BE2C (cell line): ENCODE results near the gene BSND.

Source experiments
- DNase-seq: peaks from one replicate; pipeline ENCODE4 v3.0.0-alpha.2; 2020
- H3K27me3 ChIP-seq: fragments of 250-450 bp; sonication (Bioruptor Pico); 2 replicates; pipeline ENCODE4 v1.5.1; 2020; ENCODE audit warnings: mild to moderate bottlenecking
- H3K36me3 ChIP-seq: fragments of 250-450 bp; sonication (Bioruptor Pico); 2 replicates; pipeline ENCODE4 v1.5.1; 2020; ENCODE audit warnings: mild to moderate bottlenecking
- H3K4me1 ChIP-seq: fragments of 250-450 bp; sonication (Bioruptor Pico); 2 replicates; pipeline ENCODE4 v1.5.1; 2020
- H3K4me3 ChIP-seq: 2 replicates; pipeline ENCODE4 v1.5.1; 2011; ENCODE audit warnings: low read depth, low read length
- H3K9me3 ChIP-seq: fragments of 250-450 bp; sonication (Bioruptor Pico); 2 replicates; pipeline ENCODE4 v1.5.1; 2020
- TF ChIP-seq, protein P1 (sequence below): IDR thresholded peaks from 2 replicates; pipeline ENCODE4 v1.5.1; 2012; ENCODE audit warnings: mild to moderate bottlenecking, low read depth, low read length

BSND gene

GRCh38 chr1:55033265-55033614 lies 34.5 kb downstream of the BSND start:
- H3K27me3 ChIP-seq = no peaks in the 10 kb centered on the region; the same call in 1 of the 2 replicates
- no peak overlapping the region for H3K4me3 ChIP-seq
- no peaks in the 10 kb centered on the region for H3K9me3 ChIP-seq
- H3K4me1 ChIP-seq = no peaks in the 10 kb centered on the region
- H3K36me3 ChIP-seq = no peaks in the 10 kb centered on the region
- DNase-seq = no peak
- TF ChIP-seq, protein P1, sequence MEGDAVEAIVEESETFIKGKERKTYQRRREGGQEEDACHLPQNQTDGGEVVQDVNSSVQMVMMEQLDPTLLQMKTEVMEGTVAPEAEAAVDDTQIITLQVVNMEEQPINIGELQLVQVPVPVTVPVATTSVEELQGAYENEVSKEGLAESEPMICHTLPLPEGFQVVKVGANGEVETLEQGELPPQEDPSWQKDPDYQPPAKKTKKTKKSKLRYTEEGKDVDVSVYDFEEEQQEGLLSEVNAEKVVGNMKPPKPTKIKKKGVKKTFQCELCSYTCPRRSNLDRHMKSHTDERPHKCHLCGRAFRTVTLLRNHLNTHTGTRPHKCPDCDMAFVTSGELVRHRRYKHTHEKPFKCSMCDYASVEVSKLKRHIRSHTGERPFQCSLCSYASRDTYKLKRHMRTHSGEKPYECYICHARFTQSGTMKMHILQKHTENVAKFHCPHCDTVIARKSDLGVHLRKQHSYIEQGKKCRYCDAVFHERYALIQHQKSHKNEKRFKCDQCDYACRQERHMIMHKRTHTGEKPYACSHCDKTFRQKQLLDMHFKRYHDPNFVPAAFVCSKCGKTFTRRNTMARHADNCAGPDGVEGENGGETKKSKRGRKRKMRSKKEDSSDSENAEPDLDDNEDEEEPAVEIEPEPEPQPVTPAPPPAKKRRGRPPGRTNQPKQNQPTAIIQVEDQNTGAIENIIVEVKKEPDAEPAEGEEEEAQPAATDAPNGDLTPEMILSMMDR = no peak

GRCh38 chr1:55034476-55035133 lies 35.9 kb downstream of the BSND start:
- Histone ChIP-seq H3K4me3 (no peak overlapping the region), H3K36me3 (no peaks in the 10 kb centered on the region), H3K9me3 (no peaks in the 10 kb centered on the region), H3K27me3 (peaks cover 9% of the 10 kb centered on the region), H3K4me1 (no peaks in the 10 kb centered on the region)
- TF ChIP-seq, protein P1 = no peak
- no peak for DNase-seq

- DNase-seq = no peak
- Histone ChIP-seq H3K27me3 (peaks cover 22% of the 10 kb centered on the region), H3K4me1 (no peaks in the 10 kb centered on the region), H3K4me3 (no peak overlapping the region), H3K36me3 (no peaks in the 10 kb centered on the region), H3K9me3 (no peaks in the 10 kb centered on the region)
- TF ChIP-seq, protein P1 = no peak
Observed at GRCh38 chr1:55035904-55036303, 37.2 kb downstream of the BSND start.

DNA sequence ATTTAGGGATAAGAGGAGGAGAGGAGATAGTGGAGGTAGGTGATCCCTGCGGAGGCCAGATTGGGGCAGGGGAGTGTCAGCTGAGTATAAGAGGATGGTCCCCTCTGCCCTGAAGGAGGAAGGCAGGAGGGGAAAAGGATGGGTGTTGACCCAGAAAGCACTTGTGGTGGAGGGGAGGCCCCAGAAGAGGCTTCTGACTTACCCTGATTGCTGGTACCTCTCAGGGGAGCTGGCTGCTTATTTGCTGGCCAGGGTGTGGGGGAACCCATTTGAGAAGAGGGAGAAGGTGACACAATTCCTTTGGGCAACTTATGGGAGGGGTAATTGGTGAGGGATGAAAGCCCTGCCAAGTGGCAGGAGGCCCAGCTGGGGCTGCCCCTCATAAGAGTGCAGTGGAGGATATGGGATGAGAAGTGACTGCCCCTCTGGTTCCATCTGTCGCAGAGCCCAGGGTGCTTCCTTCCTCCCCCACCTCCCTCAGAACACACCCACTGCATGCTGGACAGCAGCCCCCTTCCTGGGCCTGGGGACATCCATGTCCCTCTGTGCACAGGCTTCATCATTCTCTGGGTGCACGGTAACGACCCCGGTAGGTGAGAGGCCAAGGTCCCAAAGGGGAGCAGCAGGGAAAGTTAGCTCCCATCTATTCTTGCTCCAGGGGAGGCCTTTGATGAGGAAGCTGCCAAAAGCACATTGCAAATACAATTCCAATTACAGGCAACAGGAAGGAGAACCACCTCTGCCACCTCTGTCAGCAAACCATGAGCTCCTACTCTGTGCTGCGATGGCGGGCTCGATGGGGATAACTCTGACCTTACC lies 39.2 kb downstream of the BSND start:
- TF ChIP-seq, protein P1 = no peak
- peaks cover 26% of the 10 kb centered on the region for H3K27me3 ChIP-seq
- no peak for DNase-seq
- no peak overlapping the region for H3K4me3 ChIP-seq
- no peaks in the 10 kb centered on the region for H3K36me3 ChIP-seq
- no peaks in the 10 kb centered on the region for H3K9me3 ChIP-seq
- no peaks in the 10 kb centered on the region for H3K4me1 ChIP-seq

DNA sequence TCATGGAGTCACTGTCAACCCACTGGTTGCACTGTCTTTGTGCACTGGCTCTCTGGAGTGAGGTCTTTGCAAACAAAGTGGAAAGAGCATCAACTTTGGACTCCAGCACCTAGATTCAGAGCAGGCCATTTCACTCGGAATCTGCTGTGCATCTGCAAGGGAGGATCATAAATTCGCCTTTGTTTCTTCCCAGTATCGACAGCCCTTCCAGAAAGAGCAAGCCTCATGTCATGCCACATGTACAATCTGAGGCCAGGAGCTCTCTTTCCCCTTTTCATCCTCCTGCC lies 39.8 kb downstream of the BSND start:
- DNase-seq = no peak
- Histone ChIP-seq H3K36me3 (no peaks in the 10 kb centered on the region), H3K4me1 (no peaks in the 10 kb centered on the region), H3K27me3 (peaks cover 26% of the 10 kb centered on the region), H3K4me3 (no peak overlapping the region), H3K9me3 (no peaks in the 10 kb centered on the region)
- TF ChIP-seq, protein P1 = no peak

- TF ChIP-seq, protein P1 = no peak
- Histone ChIP-seq H3K9me3 (no peaks in the 10 kb centered on the region), H3K4me1 (no peaks in the 10 kb centered on the region), H3K36me3 (no peaks in the 10 kb centered on the region), H3K27me3 (peaks cover 26% of the 10 kb centered on the region), H3K4me3 (no peak overlapping the region)
- no peak for DNase-seq
Observed at GRCh38 chr1:55038974-55039341, 40.2 kb downstream of the BSND start.
